ENCODE results near the gene SPANXA2.
"Not testable (repeated sequence)": the region's sequence is repeated elsewhere in the genome, so short reads cannot be mapped to it uniquely, and the experiment has no call there.

SPANXA2 gene, protein sequence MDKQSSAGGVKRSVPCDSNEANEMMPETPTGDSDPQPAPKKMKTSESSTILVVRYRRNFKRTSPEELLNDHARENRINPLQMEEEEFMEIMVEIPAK

DNA sequence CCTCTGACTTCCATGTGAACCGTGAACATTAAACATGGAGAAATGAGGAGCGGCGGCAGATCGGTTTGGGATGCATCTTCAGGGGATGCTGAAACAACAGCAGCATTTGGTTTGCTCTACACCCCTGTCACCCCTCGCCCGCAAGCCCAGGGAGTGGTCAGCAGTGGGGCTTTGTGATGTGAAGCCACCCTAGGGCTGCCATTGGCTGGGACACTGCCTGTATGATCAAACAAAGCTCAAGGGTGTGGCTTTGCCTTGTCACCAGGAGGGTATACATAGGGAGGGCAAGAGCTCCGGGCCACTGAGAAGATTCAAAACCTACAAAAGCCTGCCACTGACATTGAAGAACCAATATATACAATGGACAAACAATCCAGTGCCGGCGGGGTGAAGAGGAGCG, at the start of gene SPANXA2:
SPANXA2 (plus strand) TSS at position 301 of the 400 bp plus-strand sequence; CDS start at position 361, 60 bp downstream.
- not testable (repeated sequence) for DNase-seq (ENCODE audit: extremely low read depth in 1 of 2, low read depth in 1 of 2)

DNA sequence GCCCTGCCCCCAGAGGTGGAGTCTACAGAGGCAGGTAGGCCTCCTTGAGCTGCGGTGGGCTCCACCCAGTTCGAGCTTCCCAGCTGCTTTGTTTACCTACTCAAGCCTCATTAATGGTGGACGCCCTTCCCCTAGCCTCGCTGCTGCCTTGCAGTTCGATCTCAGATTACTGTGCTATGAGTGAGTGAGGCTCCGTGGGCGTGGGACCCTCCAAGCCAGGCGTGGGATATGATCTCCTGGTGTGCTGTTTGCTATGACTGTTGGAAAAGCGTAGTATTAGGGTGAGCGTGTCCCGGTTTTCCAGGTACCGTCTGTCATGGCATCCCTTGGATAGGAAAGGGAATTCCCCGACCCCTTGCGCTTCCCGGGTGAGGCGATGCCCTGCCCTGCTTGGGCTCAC, 47.0 kb upstream of the SPANXA2 start:
- DNase-seq (ENCODE audit: extremely low read depth in 1 of 2, low read depth in 1 of 2), result not testable (repeated sequence)

DNA sequence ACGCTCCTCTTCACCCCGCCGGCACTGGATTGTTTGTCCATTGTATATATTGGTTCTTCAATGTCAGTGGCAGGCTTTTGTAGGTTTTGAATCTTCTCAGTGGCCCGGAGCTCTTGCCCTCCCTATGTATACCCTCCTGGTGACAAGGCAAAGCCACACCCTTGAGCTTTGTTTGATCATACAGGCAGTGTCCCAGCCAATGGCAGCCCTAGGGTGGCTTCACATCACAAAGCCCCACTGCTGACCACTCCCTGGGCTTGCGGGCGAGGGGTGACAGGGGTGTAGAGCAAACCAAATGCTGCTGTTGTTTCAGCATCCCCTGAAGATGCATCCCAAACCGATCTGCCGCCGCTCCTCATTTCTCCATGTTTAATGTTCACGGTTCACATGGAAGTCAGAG, 4.9 kb upstream of the SPANXA2 start, which contains the start of gene SPANXA1:
SPANXA1 (minus strand) TSS at position 101 of the 400 bp plus-strand sequence; CDS start at position 41, 60 bp downstream.
- not testable (repeated sequence) for DNase-seq (ENCODE audit: extremely low read depth in 1 of 2, low read depth in 1 of 2)

DNA sequence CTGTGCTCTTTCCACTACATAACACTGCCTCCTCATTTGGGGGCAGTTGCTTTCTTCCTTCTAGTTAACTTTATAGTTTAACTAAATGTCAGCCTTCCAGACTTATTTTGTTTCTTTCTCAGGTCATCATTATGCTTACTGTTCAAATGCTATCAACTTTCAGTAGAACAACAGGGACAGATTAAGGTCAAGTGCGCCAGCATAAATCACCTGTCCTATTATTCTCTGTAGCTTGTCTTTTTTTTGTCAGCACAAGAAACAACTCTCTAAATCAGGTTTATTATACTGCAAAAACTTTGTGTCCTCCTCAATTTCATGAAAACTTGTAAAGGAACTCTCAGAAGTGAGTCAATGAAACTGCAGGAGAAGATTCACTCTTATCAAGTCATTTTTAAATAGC, 19.6 kb downstream of the SPANXA2 start:
- no peak for DNase-seq (ENCODE audit: extremely low read depth in 1 of 2, low read depth in 1 of 2)

DNA sequence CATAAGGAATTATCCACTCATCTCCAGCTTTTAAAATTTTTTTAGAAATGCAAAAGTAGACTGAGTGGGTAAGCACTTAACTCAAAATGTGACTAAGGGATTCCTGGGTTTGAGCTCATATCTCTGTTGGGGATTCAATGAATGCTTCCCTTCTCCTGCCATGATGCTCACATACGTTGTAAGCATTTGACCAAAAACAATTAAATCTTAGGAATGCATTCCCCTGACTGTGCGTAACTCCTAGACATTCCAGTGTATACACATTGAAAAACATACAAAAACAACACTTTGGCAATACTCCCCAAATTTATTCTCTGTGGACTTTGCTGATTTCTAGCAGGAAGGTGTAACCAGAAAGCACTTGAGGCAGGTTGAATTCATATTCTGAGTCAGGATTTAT, 29.8 kb downstream of the SPANXA2 start:
- DNase-seq (ENCODE audit: extremely low read depth in 1 of 2, low read depth in 1 of 2), result no peak

DNA sequence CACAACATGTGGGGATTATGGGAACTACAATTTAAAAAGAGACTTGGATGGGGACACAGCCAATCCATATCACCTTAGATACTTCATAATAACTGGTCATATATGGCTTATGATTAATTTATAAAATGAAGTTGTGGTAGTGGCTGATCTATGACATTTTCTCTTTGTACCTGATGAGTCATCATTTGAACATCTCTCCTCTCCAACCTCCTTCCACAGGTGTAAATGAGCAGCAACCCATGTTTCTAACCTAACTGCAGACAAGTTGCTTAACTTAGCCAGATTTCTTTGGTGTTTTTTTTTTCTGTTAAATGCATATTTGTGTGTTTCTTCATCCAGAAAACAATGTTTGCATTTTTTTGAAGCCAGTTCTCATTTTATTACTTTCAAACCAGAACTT, 42.6 kb downstream of the SPANXA2 start:
- no peak for DNase-seq (ENCODE audit: extremely low read depth in 1 of 2, low read depth in 1 of 2)

DNA sequence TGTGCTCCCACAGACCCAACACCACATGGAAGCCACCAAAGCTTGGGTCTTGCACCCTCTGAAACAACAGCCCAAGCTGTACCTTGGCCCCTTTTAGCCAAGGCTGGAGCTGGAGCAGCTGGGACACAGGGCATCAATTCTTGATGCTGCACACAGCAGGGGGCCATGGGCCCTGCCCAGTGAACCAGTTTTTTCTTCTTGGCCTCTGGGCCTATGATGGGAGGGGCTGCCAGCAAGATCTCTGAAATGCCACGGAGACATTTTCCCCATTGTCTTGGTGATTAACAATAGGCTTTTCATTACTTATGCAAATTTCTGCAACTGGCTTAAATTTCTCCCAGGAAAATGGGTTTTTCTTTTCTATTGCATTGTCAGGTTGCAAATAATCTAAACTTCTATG, 49.0 kb downstream of the SPANXA2 start:
- no peak for DNase-seq (ENCODE audit: extremely low read depth in 1 of 2, low read depth in 1 of 2)

Measured in activated CD8-positive, alpha-beta memory T cell treated with anti-CD3 and anti-CD28 coated beads for 1 hour (primary cell).